Stimulated activated CD8-positive, alpha-beta memory T cell treated with anti-CD3 and anti-CD28 coated beads, Interleukin-2, amount 100 ng/mL, for 48 hours (primary cell): Measurements from ENCODE around the gene TPO.
"Not testable (repeated sequence)": the region's sequence is repeated elsewhere in the genome, so short reads cannot be mapped to it uniquely, and the experiment has no call there.

Source experiments
- DNase-seq, 2 donors: peaks; one replicate each; pipeline ENCODE4 v3.0.0-alpha.2; 2020; ENCODE audit warnings: low read depth in 2 of 2

The TPO gene

GRCh38 chr2:1501991-1502390 is 88.7 kb downstream of the TPO start:
- DNase-seq: no peak

GRCh38 chr2:1502891-1503304 is 89.6 kb downstream of the TPO start:
- no peak for DNase-seq

GRCh38 chr2:1503471-1504310 is 90.4 kb downstream of the TPO start:
- DNase-seq: no peak

- no peak for DNase-seq
These were observed 91.1 kb downstream of the TPO start for GRCh38 chr2:1504311-1504750.

GRCh38 chr2:1505031-1505441 is 91.8 kb downstream of the TPO start:
- DNase-seq: no peak

- DNase-seq: no peak
These were observed 96.2 kb downstream of the TPO start for GRCh38 chr2:1509271-1510065.

GRCh38 chr2:1510176-1510575 is 96.9 kb downstream of the TPO start:
- no peak for DNase-seq

GRCh38 chr2:1511455-1511854 is 98.2 kb downstream of the TPO start:
- no peak for DNase-seq

- no peak for DNase-seq
These were observed 99.3 kb downstream of the TPO start for GRCh38 chr2:1512321-1513289.

GRCh38 chr2:1514391-1515072 is 101.3 kb downstream of the TPO start:
- DNase-seq: no peak

GRCh38 chr2:1515073-1515430 is 101.8 kb downstream of the TPO start:
- DNase-seq: no peak

GRCh38 chr2:1515986-1516797 is 102.9 kb downstream of the TPO start:
- DNase-seq: no peak

- DNase-seq: no peak
These were observed 103.5 kb downstream of the TPO start for GRCh38 chr2:1516798-1517060.

- not testable (repeated sequence) for DNase-seq
These were observed 104.0 kb downstream of the TPO start for GRCh38 chr2:1517291-1517690.

GRCh38 chr2:1517786-1518185 is 104.5 kb downstream of the TPO start:
- no peak for DNase-seq

GRCh38 chr2:1518331-1518803 is 105.1 kb downstream of the TPO start:
- DNase-seq: no peak

GRCh38 chr2:1518867-1519530 is 105.7 kb downstream of the TPO start:
- no peak for DNase-seq

- no peak for DNase-seq
These were observed 108.1 kb downstream of the TPO start for GRCh38 chr2:1521191-1521877.
